IMR-90 (cell line): ENCODE data around the gene CLPTM1L. TPM values are rescaled to one million over a fixed set of nuclear protein-coding genes. Genes with fewer than 3 reads are reported as not detected.

ENCODE experiments used
- ATAC-seq: fragments of 200-7000 bp; cut with Tn5 transposase; 2 replicates; pipeline ENCODE4 v1.9.1; 2020; ENCODE audit warnings: low read depth, mild to moderate bottlenecking, moderate library complexity
- BruUV-seq: library from RNA; stranded (reverse); fragments of 400-500 nt; replicated peaks from 2 replicates; lab custom pipeline; 2021; lab: Mats Ljungman, UMichigan
- CTCF ChIA-PET: fragments of 300-600 bp; formaldehyde crosslinking; extraction: SDS; loops from one replicate; lab custom pipeline; 2021; ENCODE audit warnings: antibody characterized with exemption; lab: Yijun Ruan, JAX
- POLR2A ChIA-PET: fragments of 300-600 bp; sonication (Branson Sonifier 250); formaldehyde crosslinking; loops from one replicate; lab custom pipeline; 2022; ENCODE audit warnings: antibody characterized with exemption; ENCODE audit not compliant: unreplicated experiment; lab: Charles Lee
- DNase-seq: peaks from one replicate; pipeline ENCODE4 v3.0.0; 2013
- H2AFZ ChIP-seq: replicated peaks from 2 replicates; pipeline ENCODE3; 2013; ENCODE audit warnings: low read length, mild to moderate bottlenecking; ENCODE audit not compliant: poor library complexity
- H2AK5ac ChIP-seq: 2 replicates; pipeline ENCODE4 v1.6.1; 2013; ENCODE audit warnings: low read depth, low read length, inconsistent platforms
- H2AK9ac ChIP-seq: replicated peaks from 2 replicates; pipeline ENCODE3; 2013; ENCODE audit warnings: mild to moderate bottlenecking, low read depth, low read length, moderate library complexity; ENCODE audit not compliant: poor library complexity
- H2BK120ac ChIP-seq: 2 replicates; pipeline ENCODE4 v1.6.1; 2013; ENCODE audit warnings: low read depth, low read length, inconsistent platforms
- H2BK15ac ChIP-seq: 3 replicates; pipeline ENCODE4 v1.6.1; 2013; ENCODE audit warnings: low read depth, low read length, inconsistent platforms
- H2BK20ac ChIP-seq: 2 replicates; pipeline ENCODE4 v1.6.1; 2013; ENCODE audit warnings: low read depth, mild to moderate bottlenecking, inconsistent platforms, low read length, moderate library complexity
- H2BK5ac ChIP-seq: 2 replicates; pipeline ENCODE4 v1.6.1; 2013; ENCODE audit warnings: mild to moderate bottlenecking, low read depth, low read length, inconsistent platforms; ENCODE audit not compliant: poor library complexity, severe bottlenecking
- H3K14ac ChIP-seq: replicated peaks from 2 replicates; pipeline ENCODE4 v1.6.1; 2013; ENCODE audit warnings: low read depth, low read length, inconsistent platforms
- H3K18ac ChIP-seq: 2 replicates; pipeline ENCODE4 v1.6.1; 2013; ENCODE audit warnings: low read depth, low read length, control low read depth
- H3K23ac ChIP-seq: 2 replicates; pipeline ENCODE4 v1.6.1; 2013; ENCODE audit warnings: low read depth, low read length, inconsistent platforms
- H3K27ac ChIP-seq: 2 replicates; pipeline ENCODE4 v1.5.1; 2013; ENCODE audit warnings: mild to moderate bottlenecking, control low read depth, low read length; ENCODE audit not compliant: insufficient read depth
- H3K27me3 ChIP-seq: 2 replicates; pipeline ENCODE4 v1.6.1; 2013; ENCODE audit warnings: low read length; ENCODE audit not compliant: control insufficient read depth, insufficient read depth
- H3K36me3 ChIP-seq: 2 replicates; pipeline ENCODE4 v1.6.1; 2013; ENCODE audit warnings: low read length, mixed read lengths; ENCODE audit not compliant: control insufficient read depth, insufficient read depth
- H3K4ac ChIP-seq: 2 replicates; pipeline ENCODE4 v1.6.1; 2013; ENCODE audit warnings: low read depth, low read length, inconsistent platforms
- H3K4me1 ChIP-seq: 2 replicates; pipeline ENCODE4 v1.6.1; 2013; ENCODE audit warnings: low read length, mixed read lengths; ENCODE audit not compliant: control insufficient read depth, insufficient read depth
- H3K4me2 ChIP-seq: 2 replicates; pipeline ENCODE4 v1.6.1; 2013; ENCODE audit warnings: low read depth, mild to moderate bottlenecking, control low read depth, low read length, moderate library complexity
- H3K4me3 ChIP-seq: 2 replicates; pipeline ENCODE4 v1.5.1; 2013; ENCODE audit warnings: low read depth, mild to moderate bottlenecking, control low read depth, low read length, moderate library complexity; ENCODE audit not compliant: insufficient read depth
- H3K56ac ChIP-seq: 2 replicates; pipeline ENCODE4 v1.6.1; 2013; ENCODE audit warnings: low read length, inconsistent platforms; ENCODE audit not compliant: insufficient read depth; ENCODE audit errors: extremely low read depth
- H3K79me1 ChIP-seq, 2 experiments: 2 replicates each; pipeline ENCODE4 v1.6.1; 2013; ENCODE audit warnings: low read length in 2 of 2, inconsistent platforms in 1 of 2, low read depth in 1 of 2
- H3K9ac ChIP-seq: 2 replicates; pipeline ENCODE4 v1.6.1; 2013; ENCODE audit warnings: low read depth, low read length, control low read depth
- H3K9me1 ChIP-seq: 2 replicates; pipeline ENCODE4 v1.6.1; 2013; ENCODE audit warnings: low read length, inconsistent platforms; ENCODE audit not compliant: insufficient read depth
- H3K9me3 ChIP-seq: 2 replicates; pipeline ENCODE4 v1.6.1; 2013; ENCODE audit warnings: low read length; ENCODE audit not compliant: control insufficient read depth, insufficient read depth
- H4K20me1 ChIP-seq: 2 replicates; pipeline ENCODE4 v1.6.1; 2013; ENCODE audit warnings: low read length, inconsistent platforms; ENCODE audit not compliant: insufficient read depth
- H4K5ac ChIP-seq: 2 replicates; pipeline ENCODE4 v1.6.1; 2013; ENCODE audit warnings: mild to moderate bottlenecking, low read depth, low read length, control low read depth
- H4K8ac ChIP-seq, 2 experiments: 2 replicates each; pipeline ENCODE4 v1.6.1; 2013; ENCODE audit warnings: low read depth in 2 of 2, low read length in 2 of 2, control low read depth in 1 of 2, inconsistent platforms in 1 of 2
- H4K91ac ChIP-seq: 2 replicates; pipeline ENCODE4 v1.6.1; 2013; ENCODE audit warnings: low read depth, low read length, inconsistent platforms; ENCODE audit not compliant: insufficient read depth
- MXI1 ChIP-seq: IDR thresholded peaks from 2 replicates; pipeline ENCODE4 v1.6.1; 2012; ENCODE audit warnings: low read depth, mild to moderate bottlenecking, low read length, moderate library complexity, borderline replicate concordance
- POLR2A ChIP-seq: IDR thresholded peaks from 2 replicates; pipeline ENCODE4 v1.6.1; 2012; ENCODE audit warnings: mild to moderate bottlenecking, low read depth, low read length
- RAD21 ChIP-seq: IDR thresholded peaks from 2 replicates; pipeline ENCODE4 v1.6.1; 2012; ENCODE audit warnings: low read length, improper control_type of control experiment
- RCOR1 ChIP-seq: IDR thresholded peaks from 2 replicates; pipeline ENCODE4 v1.6.1; 2012; ENCODE audit warnings: mild to moderate bottlenecking, low read length, improper control_type of control experiment; ENCODE audit not compliant: insufficient replicate concordance
- SMC3 ChIP-seq: fragments of 150-350 bp; IDR thresholded peaks from 2 replicates; pipeline ENCODE4 v1.6.1; 2016; ENCODE audit warnings: low read depth, mild to moderate bottlenecking, antibody characterized with exemption, low read length, moderate library complexity
- WGBS, 2 experiments: methylation state at CpG; one replicate each; pipeline versions ENCODE4 v1.1.5 to v1.1.7; 2013; ENCODE audit warnings: missing lambda C conversion rate in 2 of 2; ENCODE audit not compliant: insufficient read length in 1 of 2; ENCODE audit errors: extremely low coverage in 2 of 2; 5-methylcytosine and 5-hydroxymethylcytosine counted together
- dilution Hi-C: fragments of 300-500 bp; cut with HindIII; formaldehyde crosslinking; loops from one replicate; pipeline ENCODE4 v1.14.3; 2018; ENCODE audit warnings: low sequenced_read_pairs; ENCODE audit not compliant: unreplicated experiment
- in situ Hi-C: fragments of 300-500 bp; cut with MboI; formaldehyde crosslinking; loops from 3 replicates; pipeline ENCODE4 v1.14.3; 2019; ENCODE audit warnings: low sequenced_read_pairs, inconsistent platforms, mixed read lengths
- intact Hi-C: fragments of 100-400 bp; cut with micrococcal nuclease; formaldehyde crosslinking; loops from 2 replicates; pipeline ENCODE4 v1.10.0; 2022
- polyA plus RNA-seq, 3 experiments: library from polyadenylated mRNA; depleted of rRNA; stranded (reverse); fragments of >200 nt; gene quantifications; 2 replicates each; pipeline ENCODE4 v1.2.3, GENCODE V29; 2012; ENCODE audit warnings: low replicate concordance in 1 of 3
- total RNA-seq: library from RNA; depleted of rRNA; stranded (reverse); fragments of >200 nt; gene quantifications from 2 replicates; pipeline ENCODE4 v1.2.3, GENCODE V29; 2012
- TF ChIP-seq, protein P1 (sequence below): fragments of 150-350 bp; IDR thresholded peaks from 2 replicates; pipeline ENCODE4 v1.6.1; 2016; ENCODE audit warnings: low read depth, mild to moderate bottlenecking, low read length, moderate library complexity, borderline replicate concordance

CLPTM1L gene
- total and polyA plus RNA-seq, 2 of the 4 experiments (the other 2 are of a cell fraction), result 114 to 137 TPM

GRCh38 chr5:1331861-1332405 lies 13.0 kb downstream of the CLPTM1L start:
- H4K91ac ChIP-seq, result no peak overlapping the region
- ATAC-seq (no peak), DNase-seq (no peak)
- no peak overlapping the region for H4K5ac ChIP-seq
- ChIA-PET CTCF (no interaction called here), POLR2A (no interaction called here)
- H2BK120ac ChIP-seq, result no peak overlapping the region
- no peak overlapping the region for H2AK9ac ChIP-seq
- no TSS peak for BruUV-seq
- no peak overlapping the region for H3K27ac ChIP-seq
- H2BK20ac ChIP-seq, result no peak overlapping the region
- no peaks in the 10 kb centered on the region for H3K27me3 ChIP-seq
- H3K4me2 ChIP-seq, result no peak overlapping the region
- peaks cover 13 to 22% of the 10 kb centered on the region in 2 experiments; a peak in 3 of 4 replicates for H3K79me1 ChIP-seq
- no peak overlapping the region for H3K9ac ChIP-seq
- dilution Hi-C loops, result no loop called here
- H2BK5ac ChIP-seq, result no peak overlapping the region
- no peak overlapping the region for H3K4ac ChIP-seq
- H3K36me3 ChIP-seq, result peaks cover 62% of the 10 kb centered on the region
- H3K14ac ChIP-seq, result no peak overlapping the region
- H2AFZ ChIP-seq, result no peak overlapping the region
- peaks cover 10% of the 10 kb centered on the region for H4K20me1 ChIP-seq
- H3K4me3 ChIP-seq, result no peak overlapping the region
- peaks cover 13% of the 10 kb centered on the region for H3K9me3 ChIP-seq
- 94% methylated on average over 8 of the region's 11 CpGs; no CpG with 5 or more reads in 1 of the 2 experiments for WGBS, 2 experiments
- in situ Hi-C loops, result no loop called here
- no peak overlapping the region for H3K18ac ChIP-seq
- no peaks in the 10 kb centered on the region for H3K9me1 ChIP-seq
- no peak overlapping the region for H3K56ac ChIP-seq
- TF ChIP-seq SMC3 (no peak), MXI1 (no peak), RCOR1 (no peak), POLR2A (no peak), RAD21 (no peak)
- TF ChIP-seq, protein P1, sequence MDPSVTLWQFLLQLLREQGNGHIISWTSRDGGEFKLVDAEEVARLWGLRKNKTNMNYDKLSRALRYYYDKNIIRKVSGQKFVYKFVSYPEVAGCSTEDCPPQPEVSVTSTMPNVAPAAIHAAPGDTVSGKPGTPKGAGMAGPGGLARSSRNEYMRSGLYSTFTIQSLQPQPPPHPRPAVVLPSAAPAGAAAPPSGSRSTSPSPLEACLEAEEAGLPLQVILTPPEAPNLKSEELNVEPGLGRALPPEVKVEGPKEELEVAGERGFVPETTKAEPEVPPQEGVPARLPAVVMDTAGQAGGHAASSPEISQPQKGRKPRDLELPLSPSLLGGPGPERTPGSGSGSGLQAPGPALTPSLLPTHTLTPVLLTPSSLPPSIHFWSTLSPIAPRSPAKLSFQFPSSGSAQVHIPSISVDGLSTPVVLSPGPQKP, result no peak
- intact Hi-C loops, result no loop called here
- H3K23ac ChIP-seq, result no peak overlapping the region
- no peak overlapping the region for H4K8ac ChIP-seq
- no peak overlapping the region for H2AK5ac ChIP-seq
- H3K4me1 ChIP-seq, result peaks cover 1% of the 10 kb centered on the region; the same call in 1 of the 2 replicates
- no peak overlapping the region for H2BK15ac ChIP-seq
